H1 (cell line): ENCODE results near the gene KIAA1328. TPM values are rescaled to one million over a fixed set of nuclear protein-coding genes. Genes with fewer than 3 reads are reported as not detected.

ENCODE experiments used
- CTCF ChIA-PET: fragments of 300-600 bp; sonication (Branson Sonifier 250); formaldehyde crosslinking; loops from one replicate; lab custom pipeline; 2021; ENCODE audit not compliant: partially characterized antibody; lab: Charles Lee
- POLR2A ChIA-PET: fragments of 300-600 bp; sonication (Branson Sonifier 250); formaldehyde crosslinking; loops from one replicate; lab custom pipeline; 2021; ENCODE audit warnings: inconsistent platforms; ENCODE audit not compliant: partially characterized antibody; lab: Charles Lee
- DNase-seq, 2 experiments: peaks; one replicate each; pipeline versions ENCODE4 v3.0.0 to v3.0.0-alpha.2; 2010 to 2022; ENCODE audit warnings: low spot score in 2 of 2, low read depth in 1 of 2, mixed read lengths in 1 of 2
- FAIRE-seq: peaks from 2 replicates; lab custom pipeline; 2011; peaks lifted over from hg19 to GRCh38; lab: Jason Lieb, UNC
- H2AFZ ChIP-seq: 2 replicates; pipeline ENCODE4 v1.8.1; 2012; ENCODE audit warnings: low read length, inconsistent platforms
- H2AK5ac ChIP-seq: 2 replicates; pipeline ENCODE4 v1.6.1; 2013; ENCODE audit warnings: low read depth, low read length
- H2BK120ac ChIP-seq: replicated peaks from 2 replicates; pipeline ENCODE3; 2013; ENCODE audit warnings: low read depth, low read length, inconsistent platforms
- H2BK12ac ChIP-seq: 2 replicates; pipeline ENCODE4 v1.6.1; 2013; ENCODE audit warnings: low read depth, low read length
- H2BK15ac ChIP-seq: 2 replicates; pipeline ENCODE4 v1.6.1; 2013; ENCODE audit warnings: low read length
- H2BK20ac ChIP-seq: 2 replicates; pipeline ENCODE4 v1.6.1; 2013; ENCODE audit warnings: low read length
- H2BK5ac ChIP-seq: 2 replicates; pipeline ENCODE4 v1.6.1; 2013; ENCODE audit warnings: low read depth, low read length
- H3K14ac ChIP-seq: 2 replicates; pipeline ENCODE4 v1.6.1; 2013; ENCODE audit warnings: inconsistent platforms; ENCODE audit not compliant: insufficient read length
- H3K18ac ChIP-seq: 2 replicates; pipeline ENCODE4 v1.6.1; 2013; ENCODE audit warnings: low read length; ENCODE audit errors: extremely low read depth
- H3K23ac ChIP-seq: 2 replicates; pipeline ENCODE4 v1.6.1; 2013; ENCODE audit warnings: inconsistent platforms; ENCODE audit not compliant: insufficient read length
- H3K23me2 ChIP-seq: 2 replicates; pipeline ENCODE4 v1.6.1; 2013; ENCODE audit warnings: low read depth, low read length
- H3K27ac ChIP-seq: 2 replicates; pipeline ENCODE4 v1.6.1; 2011; ENCODE audit warnings: low read depth, low read length, inconsistent platforms
- H3K27me3 ChIP-seq, 4 experiments: replicated peaks in 1 of 4; 1 replicate in 1 of 4; 2 replicates in 3 of 4; pipeline versions ENCODE4 v1.6.1 to v1.8.1; 2011 to 2013; ENCODE audit warnings: low read length in 3 of 4, mild to moderate bottlenecking in 3 of 4, inconsistent platforms in 2 of 4, mixed read lengths in 2 of 4, moderate library complexity in 1 of 4; ENCODE audit not compliant: control insufficient read depth in 3 of 4, insufficient read depth in 3 of 4; ENCODE audit errors: extremely low read depth in 1 of 4
- H3K36me3 ChIP-seq, 4 experiments: 2 replicates each; pipeline versions ENCODE4 v1.6.1 to v1.8.1; 2011 to 2013; ENCODE audit warnings: mild to moderate bottlenecking in 4 of 4, low read length in 3 of 4, moderate library complexity in 2 of 4, control low read depth in 1 of 4, inconsistent platforms in 1 of 4; ENCODE audit not compliant: insufficient read depth in 4 of 4, control insufficient read depth in 2 of 4
- H3K4ac ChIP-seq: replicated peaks from 2 replicates; pipeline ENCODE3; 2013; ENCODE audit warnings: low read length, low read depth, mixed read lengths, inconsistent platforms; ENCODE audit not compliant: insufficient read length
- H3K4me1 ChIP-seq, 4 experiments: replicated peaks in 1 of 4; 1 replicate in 1 of 4; 2 replicates in 3 of 4; pipeline versions ENCODE4 v1.6.1 to v1.8.1; 2011 to 2013; ENCODE audit warnings: low read length in 3 of 4, inconsistent platforms in 2 of 4, mixed read lengths in 1 of 4; ENCODE audit not compliant: insufficient read depth in 4 of 4, control insufficient read depth in 3 of 4
- H3K4me2 ChIP-seq, 2 experiments: 2 replicates each; pipeline versions ENCODE4 v1.6.1 to v1.8.1; 2011 to 2013; ENCODE audit warnings: low read depth in 2 of 2, low read length in 2 of 2, control low read depth in 1 of 2, inconsistent platforms in 1 of 2, mild to moderate bottlenecking in 1 of 2; ENCODE audit not compliant: insufficient read depth in 1 of 2
- H3K4me3 ChIP-seq, 4 experiments: fragments of 200-600, 300-600 bp in 1 of 4; sonication (generic), shearing (Covaris generic), sonication (Bioruptor Twin) in 1 of 4; 2 replicates each; pipeline versions ENCODE4 v1.5.1 to v1.8.1; 2011 to 2016; ENCODE audit warnings: low read length in 4 of 4, low read depth in 3 of 4, control low read depth in 2 of 4, inconsistent platforms in 2 of 4, mild to moderate bottlenecking in 2 of 4, mixed read lengths in 1 of 4, moderate library complexity in 1 of 4; ENCODE audit not compliant: insufficient read depth in 2 of 4; ENCODE audit errors: extremely low read depth in 1 of 4
- H3K56ac ChIP-seq: replicated peaks from 2 replicates; pipeline ENCODE3; 2013; ENCODE audit warnings: low read depth, mild to moderate bottlenecking, mixed read lengths, low read length, inconsistent platforms; ENCODE audit not compliant: insufficient read length
- H3K79me1 ChIP-seq: 2 replicates; pipeline ENCODE4 v1.6.1; 2013; ENCODE audit warnings: low read depth, low read length, control low read depth
- H3K79me2 ChIP-seq, 2 experiments: 2 replicates each; pipeline versions ENCODE4 v1.6.1 to v1.8.1; 2012 to 2013; ENCODE audit warnings: low read length in 2 of 2, mild to moderate bottlenecking in 2 of 2, inconsistent platforms in 1 of 2; ENCODE audit not compliant: insufficient read depth in 2 of 2, control insufficient read depth in 1 of 2
- H3K9ac ChIP-seq, 4 experiments: replicated peaks in 1 of 4; 1 replicate in 1 of 4; 2 replicates in 3 of 4; pipeline versions ENCODE4 v1.6.1 to v1.8.1; 2011 to 2013; ENCODE audit warnings: low read depth in 3 of 4, low read length in 3 of 4, control low read depth in 2 of 4, mild to moderate bottlenecking in 2 of 4, moderate library complexity in 2 of 4, inconsistent platforms in 1 of 4; ENCODE audit errors: extremely low read depth in 1 of 4
- H3K9me3 ChIP-seq, 2 experiments: 2 replicates each; pipeline versions ENCODE4 v1.6.1 to v1.8.1; 2012 to 2013; ENCODE audit warnings: mild to moderate bottlenecking in 2 of 2, moderate library complexity in 2 of 2, control low read depth in 1 of 2, inconsistent platforms in 1 of 2, low read depth in 1 of 2, low read length in 1 of 2, mixed read lengths in 1 of 2; ENCODE audit not compliant: insufficient read depth in 2 of 2
- H4K20me1 ChIP-seq, 2 experiments: replicated peaks in 1 of 2; 2 replicates each; pipeline versions ENCODE3 to v1.8.1; 2011 to 2013; ENCODE audit warnings: inconsistent platforms in 2 of 2, low read length in 2 of 2, mild to moderate bottlenecking in 1 of 2; ENCODE audit not compliant: insufficient read depth in 2 of 2, control insufficient read depth in 1 of 2
- H4K5ac ChIP-seq: 2 replicates; pipeline ENCODE4 v1.6.1; 2013; ENCODE audit warnings: low read length, low read depth, mixed read lengths, inconsistent platforms; ENCODE audit not compliant: insufficient read length
- H4K8ac ChIP-seq: 2 replicates; pipeline ENCODE4 v1.8.0; 2013; ENCODE audit warnings: mild to moderate bottlenecking, moderate library complexity, low read length, inconsistent platforms; ENCODE audit not compliant: insufficient read depth; ENCODE audit errors: extremely low read depth
- H4K91ac ChIP-seq: replicated peaks from 2 replicates; pipeline ENCODE3; 2013; ENCODE audit warnings: low read length, mixed read lengths, inconsistent platforms; ENCODE audit not compliant: insufficient read length
- RBBP5 ChIP-seq: IDR thresholded peaks from 2 replicates; pipeline ENCODE4 v1.7.1; 2012; ENCODE audit warnings: low read depth, mild to moderate bottlenecking, inconsistent platforms, low read length, moderate library complexity, borderline replicate concordance
- TAF1 ChIP-seq: IDR thresholded peaks from 2 replicates; pipeline ENCODE4 v1.6.1; 2011; ENCODE audit warnings: mild to moderate bottlenecking, low read depth, low read length
- WGBS, 2 experiments: shearing (Covaris generic) in 1 of 2; methylation state at CpG; one replicate each; pipeline versions ENCODE4 v1.1.6 to v1.1.7; 2013 to 2015; ENCODE audit warnings: low lambda C conversion rate in 2 of 2, mixed read lengths in 2 of 2, inconsistent platforms in 1 of 2, low coverage in 1 of 2, missing lambda C conversion rate in 1 of 2; ENCODE audit not compliant: insufficient replicate concordance in 2 of 2, insufficient coverage in 1 of 2, insufficient read length in 1 of 2; ENCODE audit errors: extremely low coverage in 1 of 2, missing lambda C conversion rate in 1 of 2; 5-methylcytosine and 5-hydroxymethylcytosine counted together
- polyA plus RNA-seq, 7 experiments: library from polyadenylated mRNA; depleted of rRNA in 3 of 7; stranded (reverse) in 5 of 7; unstranded in 2 of 7; fragments of >200 nt in 5 of 7; fragments of 200-250 nt in 2 of 7; gene quantifications; 1 replicate in 5 of 7; 2 replicates in 1 of 7; 4 replicates in 1 of 7; pipeline versions ENCODE4 v1.2.1 to v1.2.3, GENCODE V29; 2011 to 2013; ENCODE audit warnings: missing spikeins in 2 of 7, mixed read lengths in 2 of 7
- total RNA-seq: library from RNA; stranded (reverse); fragmentation: NEBNext Ultra II Directional; extraction: Animal tissue kit (Norgen Biotek cat#: 25700); gene quantifications from 2 replicates; pipeline ENCODE4 v1.2.1, GENCODE V29; 2021

Gene KIAA1328
- total and polyA plus RNA-seq, 2 of the 8 experiments (the other 6 are each of a cell fraction or from before 2014, with no cell fraction given): 2.6 to 5.7 TPM

- DNase-seq (no peak), FAIRE-seq (no peak)
- WGBS, 2 experiments: 88% methylated on average over 2 of the region's 2 CpGs; no CpG with 5 or more reads in 1 of the 2 experiments
- Histone ChIP-seq H3K4me1 (no peaks in the 10 kb centered on the region; a peak in 1 of 7 replicates), H2AK5ac (no peak overlapping the region), H4K8ac (no peak overlapping the region), H3K36me3 (no peaks in the 10 kb centered on the region), H3K14ac (no peak overlapping the region), H3K4me3 (no peak overlapping the region), H3K79me1 (no peaks in the 10 kb centered on the region), H3K23ac (no peak overlapping the region), H2AFZ (no peak overlapping the region), H3K9me3 (no peaks in the 10 kb centered on the region), H3K4ac (no peak overlapping the region), H2BK15ac (no peak overlapping the region), H3K9ac (no peak overlapping the region), H2BK12ac (no peak overlapping the region), H2BK20ac (no peak overlapping the region), H3K27ac (no peak overlapping the region), H3K4me2 (no peak overlapping the region), H2BK5ac (no peak overlapping the region), H3K23me2 (peaks cover 3% of the 10 kb centered on the region; the same call in 1 of the 2 replicates), H3K56ac (no peak overlapping the region), H3K18ac (no peak overlapping the region), H4K5ac (no peak overlapping the region), H2BK120ac (no peak overlapping the region), H3K79me2 (no peaks in the 10 kb centered on the region), H4K20me1 (peaks cover 2 to 6% of the 10 kb centered on the region in 2 experiments), H3K27me3 (0 out of 7 replicates have a peak, but pooled peaks cover 0 to 2% (median 0%) of the 10 kb centered on the region in 4 experiments), H4K91ac (no peak overlapping the region)
- TF ChIP-seq TAF1: no peak
- no peak for TF ChIP-seq RBBP5
- ChIA-PET CTCF (interaction anchor here (0.8 to 4.2 kb wide), 11 partner anchors 8 to 323 kb away, joined by 3 to 24 read pairs (median 6); no protein-coding TSS in a partner anchor), POLR2A (no interaction called here)
Measured at GRCh38 chr18:37265382-37265781, 436.5 kb downstream of the KIAA1328 start.
